Ramos (cell line): ENCODE measurements around the gene FZD1.

Experiments
- in situ Hi-C: fragments of 300-500 bp; cut with MboI; formaldehyde crosslinking; loops from one replicate; pipeline ENCODE4 v1.14.3; 2022; ENCODE audit warnings: low sequenced_read_pairs; ENCODE audit not compliant: unreplicated experiment

Gene FZD1

DNA sequence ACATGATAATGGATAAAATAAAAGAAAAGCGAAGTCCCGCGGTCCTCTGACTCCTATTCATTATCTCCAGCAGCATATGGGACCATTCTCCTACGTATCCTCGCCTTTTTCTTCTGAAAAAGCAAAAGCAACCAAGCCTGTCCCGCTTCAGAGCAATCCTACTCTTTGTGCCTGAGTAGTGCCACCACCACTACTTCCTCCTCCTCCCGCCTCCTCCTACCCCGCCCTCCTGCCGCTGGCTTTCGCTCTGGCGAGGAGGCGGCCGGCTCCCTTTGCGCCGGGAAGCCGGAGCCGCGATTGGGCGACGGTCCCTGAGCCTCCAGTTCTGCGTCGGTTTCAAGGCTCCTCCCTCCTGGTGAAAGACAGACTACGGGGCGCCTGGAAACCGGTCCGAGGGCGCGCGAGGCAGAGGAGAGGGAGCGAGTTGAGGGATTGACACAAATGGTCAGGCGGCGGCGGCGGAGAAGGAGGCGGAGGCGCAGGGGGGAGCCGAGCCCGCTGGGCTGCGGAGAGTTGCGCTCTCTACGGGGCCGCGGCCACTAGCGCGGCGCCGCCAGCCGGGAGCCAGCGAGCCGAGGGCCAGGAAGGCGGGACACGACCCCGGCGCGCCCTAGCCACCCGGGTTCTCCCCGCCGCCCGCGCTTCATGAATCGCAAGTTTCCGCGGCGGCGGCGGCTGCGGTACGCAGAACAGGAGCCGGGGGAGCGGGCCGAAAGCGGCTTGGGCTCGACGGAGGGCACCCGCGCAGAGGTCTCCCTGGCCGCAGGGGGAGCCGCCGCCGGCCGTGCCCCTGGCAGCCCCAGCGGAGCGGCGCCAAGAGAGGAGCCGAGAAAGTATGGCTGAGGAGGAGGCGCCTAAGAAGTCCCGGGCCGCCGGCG is at the start of gene FZD1:
Gene FZD1 (plus strand): TSS at position 388 of the 878 bp plus-strand sequence. CDS start 448 bp downstream, at position 836.
- in situ Hi-C loops: no loop called here

DNA sequence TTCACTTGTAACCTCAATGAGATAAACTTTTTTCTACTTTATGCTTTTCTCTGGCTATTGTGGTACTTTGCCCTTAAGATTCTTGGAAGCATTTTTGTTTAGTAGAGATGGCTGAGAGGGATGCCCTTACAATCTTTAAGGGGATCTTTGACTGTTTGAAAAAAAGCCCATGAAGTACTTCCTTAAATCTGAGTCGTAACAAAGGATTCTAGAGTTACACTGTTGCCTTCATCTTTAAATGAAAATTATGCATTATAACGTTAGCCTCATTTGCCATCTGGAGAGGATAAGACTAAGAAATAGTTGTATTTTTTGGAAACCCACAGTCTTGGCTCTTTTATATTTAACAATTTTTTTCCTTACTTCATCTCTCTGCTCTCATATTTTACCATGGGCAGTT is 37.8 kb upstream of the FZD1 start:
- in situ Hi-C loops: no loop called here

- in situ Hi-C loops: no loop called here
Measured at GRCh38 chr7:91228327-91228726, 35.9 kb upstream of the FZD1 start.

DNA sequence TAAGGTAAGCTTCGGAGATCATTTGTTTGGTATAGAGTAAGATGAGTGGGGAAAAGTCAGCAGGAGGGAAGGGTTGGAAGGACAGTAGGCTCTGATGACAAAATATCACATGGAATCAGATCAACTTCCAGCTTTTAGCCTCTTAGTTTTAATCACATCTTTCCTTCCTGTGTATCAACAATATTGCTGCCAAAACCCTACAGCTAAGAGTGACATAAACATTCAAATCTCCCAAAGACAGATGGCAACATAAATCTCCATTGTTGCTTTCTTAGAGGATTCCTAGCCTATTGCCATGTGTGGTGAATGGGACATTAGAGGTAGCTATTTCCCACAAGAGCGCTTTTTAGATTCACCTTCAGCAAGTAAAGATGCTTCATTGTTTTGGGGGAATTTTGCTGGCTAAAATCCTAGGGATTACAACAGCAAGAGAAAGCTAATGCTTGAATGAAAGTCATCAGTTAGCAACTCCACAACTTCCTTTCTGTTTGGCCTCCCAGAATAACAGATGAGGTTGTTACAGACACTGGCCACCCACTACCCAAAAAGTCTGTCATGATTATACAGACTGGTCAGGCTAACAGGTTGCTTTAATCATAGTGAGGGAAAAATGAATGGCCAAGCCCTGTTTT is 35.2 kb upstream of the FZD1 start:
- in situ Hi-C loops: no loop called here

- in situ Hi-C loops: no loop called here
Measured at GRCh38 chr7:91230100-91230499, 34.1 kb upstream of the FZD1 start.

DNA sequence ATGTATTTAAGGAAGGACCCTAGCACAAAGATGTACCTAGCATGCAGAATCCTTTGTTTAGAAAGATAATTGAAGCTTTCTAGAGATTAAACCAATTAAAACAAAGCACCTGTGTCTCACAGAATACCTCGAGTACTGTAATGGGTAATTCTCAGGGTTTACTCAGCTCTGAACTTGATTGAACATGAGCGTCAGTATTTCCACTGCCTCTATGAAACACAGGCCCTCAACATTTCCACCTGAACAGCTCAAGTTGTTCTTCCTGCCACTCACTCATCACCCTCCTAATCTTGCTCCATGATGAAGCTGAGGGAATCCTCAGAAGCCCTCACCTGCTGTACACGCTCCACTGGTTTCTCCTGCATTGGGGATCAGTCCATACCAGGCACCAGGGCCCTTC is 33.7 kb upstream of the FZD1 start:
- in situ Hi-C loops: no loop called here

DNA sequence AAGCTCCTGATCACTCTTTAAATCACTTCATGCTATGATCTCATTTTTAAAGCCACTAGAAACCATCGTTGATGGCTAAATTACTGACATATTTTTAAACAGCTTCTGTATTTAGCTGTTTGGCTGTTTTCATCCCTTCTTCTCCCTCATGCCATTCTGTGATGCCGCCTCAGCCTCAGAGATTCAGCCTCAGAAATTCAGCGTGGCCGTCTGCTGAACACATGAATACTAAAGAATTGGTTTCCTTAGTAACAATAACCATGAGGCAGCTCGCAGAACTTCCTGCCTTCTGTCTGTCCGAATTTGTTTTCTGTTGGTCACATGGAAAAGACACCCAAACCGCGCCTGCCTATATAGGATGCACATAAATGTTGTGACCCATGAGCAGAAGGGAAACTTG is 31.0 kb upstream of the FZD1 start:
- in situ Hi-C loops: no loop called here

- in situ Hi-C loops: no loop called here
Measured at GRCh38 chr7:91235211-91235832, 28.9 kb upstream of the FZD1 start.

- in situ Hi-C loops: no loop called here
Measured at GRCh38 chr7:91239171-91239604, 25.0 kb upstream of the FZD1 start.

DNA sequence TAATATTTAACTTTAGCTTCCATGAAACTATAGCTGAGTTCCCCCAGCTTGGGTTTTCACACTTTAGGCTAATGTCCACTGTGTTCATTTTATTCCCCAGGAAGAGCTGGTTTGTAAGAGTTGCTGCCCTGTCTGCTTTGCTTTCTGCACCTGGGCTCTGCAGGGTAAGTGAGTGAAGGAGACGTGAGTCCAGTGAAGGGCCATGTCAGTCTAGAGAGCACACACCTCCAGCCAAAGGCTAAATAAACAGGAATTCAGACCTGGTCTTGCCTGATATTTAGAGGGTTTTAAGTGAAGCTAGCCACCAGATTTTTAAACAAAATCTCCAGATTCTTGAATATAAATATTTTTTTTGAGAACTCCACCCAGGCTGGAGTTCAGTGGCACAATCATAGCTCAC is 24.5 kb upstream of the FZD1 start:
- in situ Hi-C loops: no loop called here

DNA sequence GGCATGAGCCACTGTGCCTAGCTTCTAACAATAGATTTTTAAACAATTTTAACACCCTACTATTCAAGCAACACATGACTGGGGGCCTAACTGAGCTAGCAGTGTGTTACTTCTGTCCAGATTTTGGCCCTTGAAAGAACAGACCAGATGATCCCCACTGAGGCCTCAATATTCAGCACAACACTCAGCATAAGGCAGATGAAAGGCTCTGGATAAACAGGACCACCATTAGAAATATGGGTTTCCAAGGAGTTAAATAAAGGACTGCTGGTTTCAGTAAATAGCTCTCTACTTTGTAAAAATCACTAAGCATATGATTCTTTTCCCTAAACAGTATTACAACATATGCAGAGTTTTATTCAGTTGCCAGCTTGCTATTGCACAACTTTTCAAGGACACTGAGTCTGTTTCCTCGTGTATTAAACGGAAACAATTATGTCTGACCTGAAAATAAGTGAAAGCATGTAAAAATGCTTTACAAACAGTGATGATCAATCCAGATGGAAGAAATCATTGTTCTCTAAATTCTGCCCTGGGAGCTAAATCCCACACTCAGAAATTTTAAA is 23.8 kb upstream of the FZD1 start:
- in situ Hi-C loops: no loop called here

DNA sequence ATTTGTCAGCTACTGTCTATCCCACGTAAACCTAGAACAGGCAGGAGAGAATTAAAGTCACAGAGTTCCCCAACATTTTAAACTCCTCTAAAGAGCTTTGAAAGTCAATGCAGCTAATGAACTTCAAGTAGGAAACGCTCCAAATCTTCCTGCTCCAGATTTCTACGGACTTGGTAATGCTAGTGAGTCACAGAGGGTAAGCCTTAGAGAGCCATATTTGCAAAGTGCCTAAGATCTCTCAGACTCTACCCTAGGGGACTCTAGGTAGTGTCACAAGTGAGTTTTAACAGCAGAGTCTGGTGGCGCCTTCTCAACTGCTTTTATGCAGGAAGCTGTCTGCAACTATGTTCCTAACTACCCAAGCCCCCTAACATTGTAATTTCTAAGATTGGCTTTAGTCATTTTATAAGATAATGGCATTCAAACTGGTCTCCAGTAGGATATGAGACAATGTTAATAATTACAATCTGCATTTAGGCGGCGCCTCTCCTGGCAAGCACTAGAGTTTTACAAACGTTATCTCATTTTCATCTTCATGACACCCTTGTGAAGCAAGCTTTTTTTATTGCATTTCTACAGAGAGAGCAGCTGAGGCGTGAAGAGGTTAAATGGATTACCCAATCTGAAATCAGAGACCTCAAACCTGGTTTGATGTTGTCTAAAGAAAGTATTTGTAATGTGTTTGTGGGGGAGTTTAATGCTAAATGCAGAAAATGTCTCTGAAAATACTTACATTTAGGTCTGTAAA is 22.0 kb upstream of the FZD1 start:
- in situ Hi-C loops: no loop called here

GRCh38 chr7:91243591-91244301 is 20.5 kb upstream of the FZD1 start:
- in situ Hi-C loops: no loop called here

- in situ Hi-C loops: no loop called here
Measured at GRCh38 chr7:91247500-91247899, 16.7 kb upstream of the FZD1 start.

- in situ Hi-C loops: no loop called here
Measured at GRCh38 chr7:91248996-91249395, 15.2 kb upstream of the FZD1 start.

GRCh38 chr7:91249506-91250233 is 14.6 kb upstream of the FZD1 start:
- in situ Hi-C loops: no loop called here

DNA sequence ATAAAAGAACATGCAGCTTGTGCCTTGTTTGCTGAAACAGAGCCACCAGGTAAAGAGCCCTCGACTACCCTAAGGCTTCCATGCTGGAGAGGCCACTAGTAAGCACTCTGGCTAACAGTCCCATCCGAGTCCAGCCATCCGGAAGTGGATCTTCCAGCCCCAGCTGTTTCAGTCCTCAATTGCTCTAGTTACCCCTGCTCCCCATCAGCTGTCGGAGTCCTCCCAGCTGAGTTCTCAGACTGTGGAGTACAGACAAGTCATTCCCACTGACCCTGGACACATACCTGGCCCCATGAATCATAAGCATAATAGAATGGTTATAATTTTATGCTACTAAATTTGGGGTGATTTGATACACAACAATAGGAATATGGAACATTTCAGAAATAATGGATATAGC is 13.5 kb upstream of the FZD1 start:
- in situ Hi-C loops: no loop called here

- in situ Hi-C loops: no loop called here
Measured at GRCh38 chr7:91251877-91252276, 12.4 kb upstream of the FZD1 start.
